SU-DHL-6 (cell line): Measurements from ENCODE around the gene TGIF2LX.
"Not testable (repeated sequence)": the region's sequence is repeated elsewhere in the genome, so short reads cannot be mapped to it uniquely, and the experiment has no call there.

Source experiments
- H2AFZ ChIP-seq: fragments of 200-600 bp; sonication (generic); 2 replicates; pipeline ENCODE4 v1.6.1; 2014; ENCODE audit warnings: low read depth, mild to moderate bottlenecking, moderate library complexity, mixed read lengths, antibody characterized with exemption, low read length; ENCODE audit not compliant: severe bottlenecking
- H3F3A ChIP-seq: fragments of 200-600 bp; shearing (Covaris generic); 2 replicates; pipeline ENCODE4 v1.6.0; 2016; ENCODE audit warnings: antibody characterized with exemption, mild to moderate bottlenecking; ENCODE audit not compliant: insufficient read depth
- H3K27ac ChIP-seq: fragments of 200-600 bp; sonication (generic); 2 replicates; pipeline ENCODE4 v1.5.1; 2016; ENCODE audit warnings: low read depth, mild to moderate bottlenecking, low read length, moderate library complexity, mixed read lengths
- H3K27me3 ChIP-seq: fragments of 200-600 bp; sonication (generic), shearing (Covaris generic); 2 replicates; pipeline ENCODE4 v1.6.0; 2014; ENCODE audit warnings: mild to moderate bottlenecking, low read length
- H3K36me3 ChIP-seq: fragments of 200-600 bp; sonication (generic); 2 replicates; pipeline ENCODE4 v1.6.1; 2014; ENCODE audit warnings: mild to moderate bottlenecking, low read length, mixed read lengths
- H3K4me2 ChIP-seq: fragments of 300-600, 200-600 bp; shearing (Covaris generic), sonication (generic); 2 replicates; pipeline ENCODE4 v1.6.0; 2014; ENCODE audit warnings: low read length, low read depth, mild to moderate bottlenecking; ENCODE audit not compliant: poor library complexity, severe bottlenecking
- H3K4me3 ChIP-seq: fragments of 200-600 bp; sonication (generic); 2 replicates; pipeline ENCODE4 v1.5.1; 2014; ENCODE audit warnings: antibody characterized with exemption, low read length, mild to moderate bottlenecking, mixed read lengths; ENCODE audit not compliant: insufficient read depth, poor library complexity, severe bottlenecking
- H3K79me2 ChIP-seq: fragments of 200-600 bp; sonication (generic); 2 replicates; pipeline ENCODE4 v1.6.1; 2014; ENCODE audit warnings: mild to moderate bottlenecking, low read length, moderate library complexity; ENCODE audit not compliant: insufficient read depth
- H3K9ac ChIP-seq: fragments of 200-600 bp; sonication (generic); 2 replicates; pipeline ENCODE4 v1.7.0; 2014; ENCODE audit warnings: mild to moderate bottlenecking, low read length
- H3K9me2 ChIP-seq: fragments of 200-600 bp; sonication (generic); replicated peaks from 2 replicates; pipeline ENCODE4 v1.6.1; 2014; ENCODE audit warnings: low read length; ENCODE audit not compliant: insufficient read depth
- H3K9me3 ChIP-seq: fragments of 200-600 bp; sonication (generic); 2 replicates; pipeline ENCODE4 v1.6.1; 2014; ENCODE audit warnings: low read length, mixed read lengths; ENCODE audit not compliant: insufficient read depth
- H4K20me1 ChIP-seq: fragments of 200-600 bp; sonication (generic); 2 replicates; pipeline ENCODE4 v1.6.1; 2014; ENCODE audit warnings: low read depth, mild to moderate bottlenecking, antibody characterized with exemption, low read length, moderate library complexity, mixed read lengths

The TGIF2LX gene

DNA sequence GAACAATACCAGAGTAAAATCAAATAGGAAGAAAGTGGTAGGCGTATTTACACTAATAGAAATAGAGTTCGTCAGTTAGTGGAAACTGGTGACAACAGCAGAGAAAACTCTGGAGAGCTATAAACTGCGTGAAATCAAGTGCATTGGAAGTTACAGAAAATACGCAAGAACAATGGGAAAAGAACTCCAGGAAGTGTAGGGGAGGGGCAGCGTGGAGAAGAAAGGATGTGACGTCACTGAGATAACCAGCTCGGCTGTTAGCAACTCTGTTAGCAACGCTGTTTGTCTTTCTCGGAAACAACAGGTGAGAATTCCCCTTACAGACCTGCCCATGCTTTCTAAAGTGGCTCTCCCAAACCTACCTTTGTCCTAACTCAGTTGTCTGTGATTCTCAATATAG lies at the start of gene TGIF2LX:
TSS of gene TGIF2LX (plus strand) at position 244 of the 400 bp plus-strand sequence. CDS start 178 bp downstream, outside the sequence.
- H4K20me1 ChIP-seq, H3K79me2 ChIP-seq, H3K27me3 ChIP-seq, H3F3A ChIP-seq, H3K9me3 ChIP-seq, H3K27ac ChIP-seq, H2AFZ ChIP-seq, H3K9ac ChIP-seq, H3K9me2 ChIP-seq, H3K36me3 ChIP-seq, H3K4me3 ChIP-seq, H3K4me2 ChIP-seq: not testable (repeated sequence)

DNA sequence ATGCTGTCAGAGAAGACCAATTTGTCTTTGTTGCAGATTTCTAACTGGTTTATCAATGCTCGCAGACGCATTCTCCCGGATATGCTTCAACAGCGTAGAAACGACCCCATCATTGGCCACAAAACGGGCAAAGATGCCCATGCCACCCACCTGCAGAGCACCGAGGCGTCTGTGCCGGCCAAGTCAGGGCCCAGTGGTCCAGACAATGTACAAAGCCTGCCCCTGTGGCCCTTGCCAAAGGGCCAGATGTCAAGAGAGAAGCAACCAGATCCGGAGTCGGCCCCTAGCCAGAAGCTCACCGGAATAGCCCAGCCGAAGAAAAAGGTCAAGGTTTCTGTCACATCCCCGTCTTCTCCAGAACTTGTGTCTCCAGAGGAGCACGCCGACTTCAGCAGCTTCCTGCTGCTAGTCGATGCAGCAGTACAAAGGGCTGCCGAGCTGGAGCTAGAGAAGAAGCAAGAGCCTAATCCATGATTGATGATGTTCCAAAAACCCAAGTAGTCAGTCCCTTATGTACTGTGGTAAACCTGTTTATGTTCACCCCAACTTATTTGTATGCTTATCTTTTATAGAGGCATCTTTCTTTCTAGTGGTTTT lies 728 bp downstream of the TGIF2LX start:
- not testable (repeated sequence) for H3K9me2 ChIP-seq, H3K9ac ChIP-seq, H3K9me3 ChIP-seq, H3K27ac ChIP-seq, H3K36me3 ChIP-seq, H3F3A ChIP-seq, H2AFZ ChIP-seq, H3K4me2 ChIP-seq, H3K4me3 ChIP-seq, H4K20me1 ChIP-seq, H3K27me3 ChIP-seq, H3K79me2 ChIP-seq

GRCh38 chrX:89943077-89943476 lies 21.4 kb downstream of the TGIF2LX start:
- H3K27ac ChIP-seq, H3K9ac ChIP-seq, H2AFZ ChIP-seq, H3K79me2 ChIP-seq, H4K20me1 ChIP-seq, H3K4me3 ChIP-seq, H3K9me2 ChIP-seq, H3K36me3 ChIP-seq, H3K9me3 ChIP-seq, H3F3A ChIP-seq, H3K4me2 ChIP-seq, H3K27me3 ChIP-seq: not testable (repeated sequence)

GRCh38 chrX:89965588-89965987 lies 43.9 kb downstream of the TGIF2LX start:
- H2AFZ ChIP-seq, H3K9me3 ChIP-seq, H3F3A ChIP-seq, H3K9ac ChIP-seq, H3K27me3 ChIP-seq, H4K20me1 ChIP-seq, H3K36me3 ChIP-seq, H3K79me2 ChIP-seq, H3K4me3 ChIP-seq, H3K4me2 ChIP-seq, H3K9me2 ChIP-seq, H3K27ac ChIP-seq: not testable (repeated sequence)
